Tibial nerve (tissue), 4 donors: ENCODE measurements around the gene TCF4. TPM values are rescaled to one million over a fixed set of nuclear protein-coding genes. Genes with fewer than 3 reads are reported as not detected.

Experiments
- DNase-seq, 2 donors: peaks; one replicate each; pipeline ENCODE4 v3.0.0-alpha.2; 2019; ENCODE audit warnings: low spot score in 2 of 2
- H3K27ac ChIP-seq, 4 donors: fragments of 200-600 bp; sonication (generic) in 3 of 4; one replicate each; pipeline ENCODE4 v1.5.1; 2017 to 2019; ENCODE audit warnings: mild to moderate bottlenecking in 1 of 4
- H3K27me3 ChIP-seq, 2 donors: fragments of 200-600 bp; sonication (generic) in 1 of 2; one replicate each; pipeline versions ENCODE4 v1.5.1 to v1.6.0; 2017 to 2019
- H3K36me3 ChIP-seq, 3 donors: fragments of 200-600 bp; sonication (generic); one replicate each; pipeline ENCODE4 v1.5.1; 2018 to 2019
- H3K4me1 ChIP-seq, 4 donors: fragments of 200-600 bp; sonication (generic) in 3 of 4; one replicate each; pipeline ENCODE4 v1.5.1; 2017 to 2019
- H3K4me3 ChIP-seq, 4 donors: fragments of 200-600 bp; sonication (generic) in 3 of 4; one replicate each; pipeline ENCODE4 v1.5.1; 2017 to 2019; ENCODE audit warnings: mild to moderate bottlenecking in 1 of 4, moderate library complexity in 1 of 4
- H3K9me3 ChIP-seq, 4 donors: fragments of 200-600 bp; sonication (generic) in 3 of 4; one replicate each; pipeline ENCODE4 v1.5.1; 2017 to 2019
- EP300 ChIP-seq, 2 donors: sonication (generic); formaldehyde crosslinking; IDR thresholded peaks; one replicate each; pipeline ENCODE4 v1.6.1; 2017; ENCODE audit warnings: antibody characterized with exemption in 2 of 2, mild to moderate bottlenecking in 1 of 2
- POLR2A ChIP-seq, 2 donors: fragments of 450-650 bp; IDR thresholded peaks; one replicate each; pipeline ENCODE4 v1.6.1; 2017; ENCODE audit warnings: antibody characterized with exemption in 2 of 2, mild to moderate bottlenecking in 2 of 2, moderate library complexity in 2 of 2
- WGBS, 2 donors: methylation state at CpG; one replicate each; pipeline ENCODE4 v1.1.5; 2018; 5-methylcytosine and 5-hydroxymethylcytosine counted together
- total RNA-seq, 4 donors: library from RNA; depleted of rRNA; stranded (reverse); fragments of >200 nt; gene quantifications; one replicate each; pipeline ENCODE4 v1.1.0, GENCODE V29; 2016
- TF ChIP-seq, protein P1 (sequence below), 5 experiments: fragments of 200-600 bp in 3 of 5; fragments of 450-650 bp in 2 of 5; sonication (generic) in 3 of 5; IDR thresholded peaks; one replicate each; pipeline ENCODE4 v1.5.1; 2016 to 2019; ENCODE audit warnings: antibody characterized with exemption in 5 of 5, mild to moderate bottlenecking in 3 of 5, moderate library complexity in 2 of 5

The TCF4 gene
- total RNA-seq, 4 donors from 2014 or later, result 100 to 157 (median 114) TPM

DNA sequence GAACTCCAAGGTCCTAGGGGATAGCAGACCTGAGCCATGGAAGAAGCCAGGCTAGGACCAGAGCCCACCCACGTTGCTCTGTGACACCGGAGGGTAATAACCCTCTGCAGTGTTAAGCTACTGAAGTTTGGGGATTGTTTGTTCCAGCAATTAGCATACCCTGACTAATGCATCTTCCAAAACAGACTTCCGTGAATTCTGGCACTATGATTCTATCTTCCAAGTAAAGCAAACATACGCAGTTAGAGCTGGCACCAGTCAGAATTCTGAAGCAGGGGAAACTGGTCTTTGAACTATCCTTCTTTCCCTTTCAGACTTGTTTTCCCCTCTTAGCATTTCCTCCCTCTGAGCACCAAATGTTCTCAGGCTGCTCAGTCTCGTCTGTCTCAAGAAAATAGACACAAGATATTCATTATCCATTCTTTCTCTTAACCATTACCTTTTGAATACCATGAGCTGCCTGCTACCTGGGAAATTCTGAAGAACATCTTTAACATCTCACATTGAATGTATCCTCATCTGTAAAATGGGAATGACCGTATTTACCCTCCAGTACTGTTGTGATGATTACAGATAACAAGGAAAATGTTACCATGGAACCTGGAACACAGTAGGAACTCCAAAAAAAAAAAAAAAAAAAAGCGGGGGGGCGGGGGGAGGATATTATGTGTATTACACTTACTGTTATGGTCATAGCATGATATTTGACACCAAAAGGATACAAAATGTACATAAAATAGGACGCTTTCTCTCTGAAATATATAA, 108.2 kb downstream of the TCF4 start:
- WGBS, 2 donors, result 66 to 74% methylated on average over 9 of the region's 9 CpGs
- Histone ChIP-seq H3K9me3 (no peaks in the 10 kb centered on the region), H3K27ac (peak overlapping the region in 2 of 4 donors; percentile 6 to 32), H3K4me1 (peaks cover 0 to 32% (median 0%) of the 10 kb centered on the region in 4 donors), H3K4me3 (no peak overlapping the region), H3K27me3 (no peaks in the 10 kb centered on the region), H3K36me3 (no peaks in the 10 kb centered on the region)
- TF ChIP-seq POLR2A (IDR thresholded peaks at IDR 0.05) (no peak), EP300 (IDR thresholded peaks at IDR 0.05) (no peak)
- TF ChIP-seq, protein P1, sequence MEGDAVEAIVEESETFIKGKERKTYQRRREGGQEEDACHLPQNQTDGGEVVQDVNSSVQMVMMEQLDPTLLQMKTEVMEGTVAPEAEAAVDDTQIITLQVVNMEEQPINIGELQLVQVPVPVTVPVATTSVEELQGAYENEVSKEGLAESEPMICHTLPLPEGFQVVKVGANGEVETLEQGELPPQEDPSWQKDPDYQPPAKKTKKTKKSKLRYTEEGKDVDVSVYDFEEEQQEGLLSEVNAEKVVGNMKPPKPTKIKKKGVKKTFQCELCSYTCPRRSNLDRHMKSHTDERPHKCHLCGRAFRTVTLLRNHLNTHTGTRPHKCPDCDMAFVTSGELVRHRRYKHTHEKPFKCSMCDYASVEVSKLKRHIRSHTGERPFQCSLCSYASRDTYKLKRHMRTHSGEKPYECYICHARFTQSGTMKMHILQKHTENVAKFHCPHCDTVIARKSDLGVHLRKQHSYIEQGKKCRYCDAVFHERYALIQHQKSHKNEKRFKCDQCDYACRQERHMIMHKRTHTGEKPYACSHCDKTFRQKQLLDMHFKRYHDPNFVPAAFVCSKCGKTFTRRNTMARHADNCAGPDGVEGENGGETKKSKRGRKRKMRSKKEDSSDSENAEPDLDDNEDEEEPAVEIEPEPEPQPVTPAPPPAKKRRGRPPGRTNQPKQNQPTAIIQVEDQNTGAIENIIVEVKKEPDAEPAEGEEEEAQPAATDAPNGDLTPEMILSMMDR (IDR thresholded peaks at IDR 0.05), result no peak
- DNase-seq, result no peak

DNA sequence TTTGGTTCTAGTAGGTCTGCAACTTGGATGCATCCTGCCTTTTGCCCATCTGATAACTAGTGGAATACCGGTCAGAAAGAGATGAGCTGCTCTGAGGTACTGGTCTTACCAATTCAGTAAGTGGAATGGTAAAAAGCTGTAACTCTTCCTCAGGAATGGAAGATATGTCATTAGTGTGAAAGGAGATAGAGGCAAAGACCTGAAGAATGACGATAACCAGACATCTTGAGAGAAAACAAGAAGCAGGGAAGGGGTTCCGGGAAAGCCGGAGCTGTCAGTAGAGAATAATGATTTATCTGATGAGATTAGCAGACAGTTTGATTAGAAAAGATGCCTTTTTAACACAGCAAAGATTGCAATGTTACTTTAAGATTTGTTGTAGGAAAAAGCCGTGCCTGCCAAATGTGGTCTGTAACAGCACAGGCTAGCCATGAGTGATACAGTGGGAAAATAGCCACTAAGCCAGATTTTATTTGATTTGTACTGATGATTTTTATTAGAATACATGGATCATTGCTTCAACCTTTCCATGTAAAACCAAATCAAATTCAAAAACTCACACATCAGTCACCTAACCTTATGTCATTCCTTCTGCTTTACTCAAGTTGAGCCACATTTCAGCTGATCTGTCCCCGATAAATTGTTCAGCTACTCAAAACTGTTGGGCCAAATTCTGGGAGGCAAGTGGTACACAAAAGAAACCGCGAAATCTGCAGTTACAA, 110.0 kb downstream of the TCF4 start:
- TF ChIP-seq EP300 (IDR thresholded peaks at IDR 0.05) (no peak), POLR2A (IDR thresholded peaks at IDR 0.05) (no peak)
- TF ChIP-seq, protein P1 (IDR thresholded peaks at IDR 0.05), result no peak
- no peaks in the 10 kb centered on the region for H3K27me3 ChIP-seq
- peaks cover 0 to 32% (median 0%) of the 10 kb centered on the region in 4 donors for H3K4me1 ChIP-seq
- WGBS, 2 donors, result 46 to 58% methylated on average over 8 of the region's 8 CpGs
- peak overlapping the region; percentile 17 to 52 (median 34) for H3K4me3 ChIP-seq
- no peaks in the 10 kb centered on the region for H3K9me3 ChIP-seq
- H3K27ac ChIP-seq, result peak overlapping the region; percentile 28 to 88 (median 66)
- no peak for DNase-seq
- no peaks in the 10 kb centered on the region for H3K36me3 ChIP-seq

DNA sequence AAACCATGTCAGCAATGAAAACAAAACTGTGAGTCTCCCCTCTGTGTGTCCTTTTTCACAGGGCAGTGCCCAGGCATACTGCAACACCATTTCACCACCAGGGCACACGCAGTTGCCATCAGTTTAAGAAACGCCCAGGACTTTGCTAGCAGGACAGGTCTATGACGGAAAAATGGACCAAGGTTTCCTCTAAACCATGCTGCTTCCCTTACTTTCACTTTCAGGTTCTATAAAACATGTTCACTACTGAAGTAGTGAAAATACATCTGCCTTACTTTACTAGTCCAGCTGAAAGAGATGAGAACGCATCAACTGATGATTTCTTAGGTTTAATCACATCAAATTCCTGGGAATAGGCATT, 110.5 kb downstream of the TCF4 start:
- Histone ChIP-seq H3K27me3 (no peaks in the 10 kb centered on the region), H3K4me3 (peak overlapping the region; percentile 17 to 52 (median 34)), H3K9me3 (no peaks in the 10 kb centered on the region), H3K27ac (peak overlapping the region; percentile 28 to 88 (median 66)), H3K36me3 (no peaks in the 10 kb centered on the region), H3K4me1 (peaks cover 0 to 32% (median 0%) of the 10 kb centered on the region in 4 donors)
- TF ChIP-seq POLR2A (IDR thresholded peaks at IDR 0.05) (no peak), EP300 (IDR thresholded peaks at IDR 0.05) (peak in 1 of 2 donors; percentile 59)
- TF ChIP-seq, protein P1 (IDR thresholded peaks at IDR 0.05), result no peak
- 38 to 55% methylated on average over 4 of the region's 4 CpGs for WGBS, 2 donors
- DNase-seq, result peak in 1 of 2 donors; percentile 27

DNA sequence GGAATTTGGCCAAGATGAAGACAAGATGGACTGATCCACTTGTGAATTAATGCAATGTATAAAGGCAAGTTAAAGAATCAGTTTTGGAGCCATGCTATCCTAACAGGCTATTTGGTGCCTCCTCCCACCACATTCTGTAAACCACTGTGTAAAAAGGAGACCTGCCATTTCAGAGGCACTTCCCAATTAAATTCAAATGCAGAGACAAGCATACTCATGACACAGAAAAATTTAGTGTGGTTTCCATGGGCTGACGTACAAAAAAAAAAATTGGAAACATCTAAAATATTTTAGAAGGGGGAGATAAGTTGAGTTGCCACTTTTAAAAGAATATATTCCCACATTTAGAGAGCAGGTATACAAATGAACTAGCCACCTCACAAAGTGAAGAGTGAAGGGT, 112.1 kb downstream of the TCF4 start:
- Histone ChIP-seq H3K27me3 (no peaks in the 10 kb centered on the region), H3K4me1 (peaks cover 0 to 32% (median 0%) of the 10 kb centered on the region in 4 donors), H3K27ac (peak overlapping the region in 1 of 4 donors; percentile 88), H3K4me3 (no peak overlapping the region), H3K36me3 (no peaks in the 10 kb centered on the region), H3K9me3 (no peaks in the 10 kb centered on the region)
- no peak for DNase-seq
- WGBS, 2 donors, result 85 to 95% methylated on average over 1 of the region's 1 CpG
- TF ChIP-seq, protein P1 (IDR thresholded peaks at IDR 0.05), result no peak
- TF ChIP-seq POLR2A (IDR thresholded peaks at IDR 0.05) (no peak), EP300 (IDR thresholded peaks at IDR 0.05) (no peak)

GRCh38 chr18:55475467-55475866, 112.5 kb downstream of the TCF4 start:
- WGBS, 2 donors, result 93 to 95% methylated on average over 5 of the region's 5 CpGs
- no peak overlapping the region for H3K27ac ChIP-seq

More at GRCh38 chr18:55475467-55475866, 112.5 kb downstream of the TCF4 start:
- no peaks in the 10 kb centered on the region for H3K9me3 ChIP-seq
- DNase-seq, result no peak
- TF ChIP-seq, protein P1 (IDR thresholded peaks at IDR 0.05), result no peak
- TF ChIP-seq POLR2A (IDR thresholded peaks at IDR 0.05) (no peak), EP300 (IDR thresholded peaks at IDR 0.05) (no peak)
- no peaks in the 10 kb centered on the region for H3K27me3 ChIP-seq
- H3K36me3 ChIP-seq, result no peaks in the 10 kb centered on the region
- no peak overlapping the region for H3K4me3 ChIP-seq
- peaks cover 0 to 32% (median 0%) of the 10 kb centered on the region in 4 donors for H3K4me1 ChIP-seq
